Bronchial epithelial cell (primary cell): ENCODE results near the gene DCHS1. TPM values are rescaled to one million over a fixed set of nuclear protein-coding genes. Genes with fewer than 3 reads are reported as not detected.
A peak's percentile ranks its signal among the peaks of the same experiment; 100 is the strongest.
"Not testable (repeated sequence)": the region's sequence is repeated elsewhere in the genome, so short reads cannot be mapped to it uniquely, and the experiment has no call there.

Experiments
- DNase-seq: peaks from one replicate; pipeline ENCODE4 v3.0.0-alpha.2; 2010; ENCODE audit warnings: low read depth
- FAIRE-seq: peaks from 2 replicates; lab custom pipeline; 2011; peaks lifted over from hg19 to GRCh38; lab: Jason Lieb, UNC
- H3K27me3 ChIP-seq: 2 replicates; pipeline ENCODE4 v1.5.1; 2011; ENCODE audit warnings: low read length; ENCODE audit not compliant: control insufficient read depth, insufficient read depth
- H3K36me3 ChIP-seq: 2 replicates; pipeline ENCODE4 v1.5.1; 2011; ENCODE audit warnings: low read length; ENCODE audit not compliant: control insufficient read depth, insufficient read depth
- H3K4me3 ChIP-seq: 2 replicates; pipeline ENCODE4 v1.5.1; 2011; ENCODE audit warnings: mild to moderate bottlenecking, low read depth, low read length, control low read depth
- CTCF ChIP-seq: IDR thresholded peaks from 2 replicates; pipeline ENCODE4 v1.5.1; 2011; ENCODE audit warnings: mild to moderate bottlenecking, moderate library complexity, low read length, control low read depth, inconsistent platforms; ENCODE audit not compliant: insufficient read depth, severe bottlenecking
- total RNA-seq: library from RNA; depleted of rRNA; stranded (reverse); fragments of >200 nt; gene quantifications from 2 replicates; pipeline ENCODE4 v1.2.1, GENCODE V29; 2014

DCHS1 gene
- total RNA-seq, 1 donor from 2014 or later, result 0.26 TPM

- no peak for TF ChIP-seq CTCF
- DNase-seq, result no peak
- FAIRE-seq, result no peak
- no peaks in the 10 kb centered on the region for H3K36me3 ChIP-seq
- no peaks in the 10 kb centered on the region for H3K27me3 ChIP-seq
- no peak overlapping the region for H3K4me3 ChIP-seq
Observed at GRCh38 chr11:6692128-6692527, 36.5 kb upstream of the DCHS1 start.

- H3K36me3 ChIP-seq, FAIRE-seq, H3K4me3 ChIP-seq, DNase-seq, H3K27me3 ChIP-seq: not testable (repeated sequence)
Observed at GRCh38 chr11:6690431-6691132, 35.0 kb upstream of the DCHS1 start.

- DNase-seq, result no peak
- no peak for FAIRE-seq
Observed at GRCh38 chr11:6687876-6688275, 32.3 kb upstream of the DCHS1 start.

GRCh38 chr11:6686006-6686405 is 30.4 kb upstream of the DCHS1 start:
- TF ChIP-seq CTCF, result no peak

More at GRCh38 chr11:6687876-6688275, 32.3 kb upstream of the DCHS1 start:
- no peak for TF ChIP-seq CTCF
- Histone ChIP-seq H3K4me3 (no peak overlapping the region), H3K36me3 (no peaks in the 10 kb centered on the region), H3K27me3 (no peaks in the 10 kb centered on the region)

GRCh38 chr11:6684068-6684467 is 28.5 kb upstream of the DCHS1 start:
- FAIRE-seq, DNase-seq, H3K27me3 ChIP-seq, H3K4me3 ChIP-seq, H3K36me3 ChIP-seq: not testable (repeated sequence)

More at GRCh38 chr11:6686006-6686405, 30.4 kb upstream of the DCHS1 start:
- H3K4me3 ChIP-seq, result no peak overlapping the region
- no peaks in the 10 kb centered on the region for H3K27me3 ChIP-seq
- no peaks in the 10 kb centered on the region for H3K36me3 ChIP-seq
- no peak for DNase-seq
- no peak for FAIRE-seq

GRCh38 chr11:6682936-6683861 is 27.6 kb upstream of the DCHS1 start, which contains the start of gene MRPL17:
Gene MRPL17 (minus strand): TSS chr11:6683340. CDS start chr11:6683296, 44 bp downstream.
- DNase-seq, result peak; percentile 98
- peak within 1 kb of the TSS; percentile 58 for H3K4me3 ChIP-seq
- no peaks in the 10 kb centered on the region for H3K27me3 ChIP-seq
- no peak for FAIRE-seq
- H3K36me3 ChIP-seq, result no peaks in the 10 kb centered on the region
- TF ChIP-seq CTCF, result peak; percentile 92
